B cell (primary cell): ENCODE data around the gene TCFL5. TPM values are rescaled to one million over a fixed set of nuclear protein-coding genes. Genes with fewer than 3 reads are reported as not detected.

Source experiments
- ATAC-seq: fragments of 200-7000 bp; cut with Tn5 transposase; one replicate; pipeline ENCODE4 v1.10.0; 2021; ENCODE audit warnings: low read depth, mild to moderate bottlenecking, moderate number of reproducible peaks, moderate library complexity
- CTCF ChIA-PET: fragments of 350-600 bp; sonication (Branson Sonifier 250); formaldehyde crosslinking; loops from one replicate; lab custom pipeline; 2021; ENCODE audit warnings: antibody characterized with exemption, inconsistent platforms; lab: Charles Lee
- POLR2A ChIA-PET: fragments of 350-600 bp; sonication (Branson Sonifier 250); formaldehyde crosslinking; loops from one replicate; lab custom pipeline; 2021; ENCODE audit warnings: antibody characterized with exemption; lab: Charles Lee
- DNase-seq: peaks from one replicate; pipeline ENCODE4 v3.0.0; 2013
- H2AFZ ChIP-seq: 2 replicates; pipeline ENCODE4 v1.6.1; 2012; ENCODE audit warnings: mild to moderate bottlenecking, low read depth, low read length; ENCODE audit not compliant: insufficient read depth, poor library complexity, severe bottlenecking
- H3K27ac ChIP-seq, 2 donors: 1 replicate in 1 of 2; 2 replicates in 1 of 2; pipeline ENCODE4 v1.5.1; 2012 to 2013; ENCODE audit warnings: low read length in 2 of 2, mild to moderate bottlenecking in 2 of 2, moderate library complexity in 1 of 2
- H3K27me3 ChIP-seq, 4 experiments: fragments of 200-600 bp in 1 of 4; sonication (generic) in 1 of 4; replicated peaks in 1 of 4; 1 replicate in 2 of 4; 2 replicates in 2 of 4; pipeline versions ENCODE4 v1.6.1 to v1.7.0; 2013 to 2016; ENCODE audit warnings: low read length in 3 of 4, mild to moderate bottlenecking in 2 of 4, mixed read lengths in 1 of 4, moderate library complexity in 1 of 4; ENCODE audit not compliant: insufficient read depth in 4 of 4, control insufficient read depth in 3 of 4; ENCODE audit errors: control extremely low read depth in 1 of 4
- H3K36me3 ChIP-seq, 2 experiments: replicated peaks in 1 of 2; 1 replicate in 1 of 2; 2 replicates in 1 of 2; pipeline versions ENCODE4 v1.6.1 to v1.7.1; 2013; ENCODE audit warnings: low read length in 1 of 2; ENCODE audit not compliant: insufficient read depth in 2 of 2, control insufficient read depth in 1 of 2; ENCODE audit errors: control extremely low read depth in 1 of 2, extremely low read depth in 1 of 2
- H3K4me1 ChIP-seq, 2 donors: fragments of 200-600 bp in 1 of 2; sonication (generic) in 1 of 2; 1 replicate in 1 of 2; 2 replicates in 1 of 2; pipeline versions ENCODE4 v1.5.1 to v1.6.1; 2013 to 2017; ENCODE audit warnings: low read length in 2 of 2; ENCODE audit not compliant: control insufficient read depth in 2 of 2, insufficient read depth in 2 of 2
- H3K4me2 ChIP-seq: replicated peaks from 2 replicates; pipeline ENCODE3; 2012; ENCODE audit warnings: mild to moderate bottlenecking, low read depth, low read length; ENCODE audit not compliant: poor library complexity, severe bottlenecking
- H3K4me3 ChIP-seq, 5 experiments: fragments of 200-600 bp in 1 of 5; sonication (generic) in 1 of 5; 1 replicate in 3 of 5; 2 replicates in 2 of 5; pipeline versions ENCODE4 v1.5.1 to v1.7.0; 2011 to 2016; ENCODE audit warnings: low read length in 4 of 5, mild to moderate bottlenecking in 4 of 5, low read depth in 2 of 5, control low read depth in 1 of 5, moderate library complexity in 1 of 5; ENCODE audit not compliant: insufficient read depth in 1 of 5; ENCODE audit errors: control extremely low read depth in 1 of 5, extremely low read depth in 1 of 5
- H3K79me2 ChIP-seq: fragments of 200-600 bp; sonication (generic); one replicate; pipeline ENCODE4 v1.6.0; 2016; ENCODE audit warnings: low read length; ENCODE audit not compliant: control insufficient read depth, insufficient read depth
- H3K9ac ChIP-seq: fragments of 200-600 bp; sonication (generic); 2 replicates; pipeline ENCODE4 v1.6.1; 2017; ENCODE audit warnings: mild to moderate bottlenecking, low read length, moderate library complexity
- H3K9me3 ChIP-seq, 3 donors: one replicate each; pipeline versions ENCODE4 v1.6.1 to v1.7.1; 2013; ENCODE audit warnings: low read length in 2 of 3; ENCODE audit not compliant: control insufficient read depth in 2 of 3, insufficient read depth in 1 of 3; ENCODE audit errors: control extremely low read depth in 1 of 3
- H4K20me1 ChIP-seq: 2 replicates; pipeline ENCODE4 v1.6.0; 2012; ENCODE audit warnings: mild to moderate bottlenecking, low read length; ENCODE audit not compliant: insufficient read depth, control insufficient read depth, poor library complexity, severe bottlenecking
- H3K27ac Mint-ChIP-seq: one replicate; pipeline ENCODE4 v1.8.0; 2021; ENCODE audit warnings: mixed read lengths
- H3K27me3 Mint-ChIP-seq: one replicate; pipeline ENCODE4 v1.8.0; 2021; ENCODE audit warnings: mixed read lengths
- H3K4me1 Mint-ChIP-seq: one replicate; pipeline ENCODE4 v1.8.0; 2021; ENCODE audit warnings: mixed read lengths
- H3K4me3 Mint-ChIP-seq: one replicate; pipeline ENCODE4 v1.8.0; 2021; ENCODE audit warnings: mixed read lengths
- H3K9me3 Mint-ChIP-seq: one replicate; pipeline ENCODE4 v1.8.0; 2022; ENCODE audit warnings: mixed read lengths; ENCODE audit not compliant: insufficient read depth
- CTCF ChIP-seq: fragments of 200-600 bp; IDR thresholded peaks from one replicate; pipeline ENCODE4 v1.8.0; 2022; ENCODE audit warnings: antibody characterized with exemption, mild to moderate bottlenecking
- EZH2 ChIP-seq: IDR thresholded peaks from 2 replicates; pipeline ENCODE4 v1.6.1; 2012; ENCODE audit warnings: borderline replicate concordance, low read depth, mild to moderate bottlenecking, moderate library complexity, low read length; ENCODE audit not compliant: insufficient read depth, poor library complexity, severe bottlenecking
- WGBS: methylation state at CpG from one replicate; pipeline ENCODE4 v1.1.5; 2013; ENCODE audit warnings: missing lambda C conversion rate; ENCODE audit not compliant: insufficient coverage; 5-methylcytosine and 5-hydroxymethylcytosine counted together
- intact Hi-C: fragments of 100-400 bp; cut with micrococcal nuclease; formaldehyde crosslinking; loops from one replicate; pipeline ENCODE4 v1.10.0; 2022
- polyA plus RNA-seq: library from polyadenylated mRNA; depleted of rRNA; stranded (reverse); fragments of >200 nt; gene quantifications from 2 replicates; pipeline ENCODE4 v1.2.3, GENCODE V29; 2012
- total RNA-seq, 2 donors: library from RNA; stranded (reverse); fragments of 120-200 nt in 1 of 2; gene quantifications; 1 replicate in 1 of 2; 2 replicates in 1 of 2; pipeline versions ENCODE4 v1.2.3 to v1.2.4, GENCODE V29; 2013 to 2022

TCFL5 gene
- total and polyA plus RNA-seq, 2 donors (not counting 1 experiment from before 2014, with no cell fraction given): 2.0 to 16.2 TPM

- TF ChIP-seq CTCF (no peak), EZH2 (no peak)
- ChIA-PET CTCF (interaction anchor here (1.9 kb wide), 1 partner anchor 12 kb away, joined by 4 read pairs; no protein-coding TSS in a partner anchor), POLR2A (no interaction called here)
- no peaks in the 10 kb centered on the region for H3K36me3 ChIP-seq
- no peak overlapping the region for H3K4me3 ChIP-seq
- no peaks in the 10 kb centered on the region for H3K79me2 ChIP-seq
- WGBS: 85% methylated on average over 23 of the region's 23 CpGs
- no peak overlapping the region for H3K4me2 ChIP-seq
- no peak overlapping the region for H2AFZ ChIP-seq
- H3K9me3 ChIP-seq: peaks cover 0 to 16% (median 0%) of the 10 kb centered on the region in 3 donors
- Mint-ChIP-seq H3K27ac (no peak overlapping the region), H3K4me3 (no peak overlapping the region), H3K27me3 (peaks cover 12% of the 10 kb centered on the region), H3K9me3 (no peaks in the 10 kb centered on the region), H3K4me1 (peaks cover 19% of the 10 kb centered on the region)
- ATAC-seq (no peak), DNase-seq (no peak)
- H3K27ac ChIP-seq: no peak overlapping the region
- H3K9ac ChIP-seq: no peak overlapping the region
- H4K20me1 ChIP-seq: peaks cover 13% of the 10 kb centered on the region
- H3K4me1 ChIP-seq: peaks cover 25% of the 10 kb centered on the region in 2 donors
- peaks cover 0 to 44% (median 25%) of the 10 kb centered on the region in 4 experiments for H3K27me3 ChIP-seq
- intact Hi-C loops: no loop called here
Observed at GRCh38 chr20:62820208-62820961, 41.2 kb downstream of the TCFL5 start.
